ENCODE data around the gene PI4K2A.

DNA sequence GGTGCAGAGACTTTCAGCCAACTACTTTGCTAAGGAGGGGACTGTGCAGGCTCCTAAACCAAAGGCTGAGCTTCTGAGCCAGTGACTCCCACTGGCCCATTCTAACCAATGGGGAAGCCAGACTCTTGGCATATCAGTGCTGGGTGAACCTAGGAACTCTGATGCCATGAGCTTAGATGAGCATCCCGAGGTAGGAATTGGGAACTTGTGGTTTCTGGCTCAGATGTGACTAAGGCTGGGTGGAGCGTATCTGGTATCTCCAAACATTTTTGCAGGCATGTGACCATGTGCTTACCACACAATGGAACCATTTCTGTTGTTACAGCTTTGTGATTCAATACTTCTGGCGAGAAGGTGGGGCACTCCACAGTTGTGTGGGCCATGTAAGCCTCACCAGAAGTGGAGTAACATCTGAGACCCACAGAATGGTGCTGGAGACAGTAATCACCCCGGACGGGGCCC lies 49.1 kb downstream of the PI4K2A start:
- TF ChIP-seq, protein P1, sequence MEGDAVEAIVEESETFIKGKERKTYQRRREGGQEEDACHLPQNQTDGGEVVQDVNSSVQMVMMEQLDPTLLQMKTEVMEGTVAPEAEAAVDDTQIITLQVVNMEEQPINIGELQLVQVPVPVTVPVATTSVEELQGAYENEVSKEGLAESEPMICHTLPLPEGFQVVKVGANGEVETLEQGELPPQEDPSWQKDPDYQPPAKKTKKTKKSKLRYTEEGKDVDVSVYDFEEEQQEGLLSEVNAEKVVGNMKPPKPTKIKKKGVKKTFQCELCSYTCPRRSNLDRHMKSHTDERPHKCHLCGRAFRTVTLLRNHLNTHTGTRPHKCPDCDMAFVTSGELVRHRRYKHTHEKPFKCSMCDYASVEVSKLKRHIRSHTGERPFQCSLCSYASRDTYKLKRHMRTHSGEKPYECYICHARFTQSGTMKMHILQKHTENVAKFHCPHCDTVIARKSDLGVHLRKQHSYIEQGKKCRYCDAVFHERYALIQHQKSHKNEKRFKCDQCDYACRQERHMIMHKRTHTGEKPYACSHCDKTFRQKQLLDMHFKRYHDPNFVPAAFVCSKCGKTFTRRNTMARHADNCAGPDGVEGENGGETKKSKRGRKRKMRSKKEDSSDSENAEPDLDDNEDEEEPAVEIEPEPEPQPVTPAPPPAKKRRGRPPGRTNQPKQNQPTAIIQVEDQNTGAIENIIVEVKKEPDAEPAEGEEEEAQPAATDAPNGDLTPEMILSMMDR (IDR thresholded peaks at IDR 0.05) = no peak
- TF ChIP-seq POLR2A (IDR thresholded peaks at IDR 0.05) = no peak
